T-helper 2 cell treated with Interferon-gamma antibody and Interleukin-4, amounts not matched to agents 100 ng/mL and 5 ng/mL, for 36 hours (primary cell): ENCODE measurements around the gene RARS2. TPM values are rescaled to one million over a fixed set of nuclear protein-coding genes. Genes with fewer than 3 reads are reported as not detected.
"Not testable (repeated sequence)": the region's sequence is repeated elsewhere in the genome, so short reads cannot be mapped to it uniquely, and the experiment has no call there.

Experiments
- intact Hi-C: fragments of 100-400 bp; cut with micrococcal nuclease; formaldehyde crosslinking; loops from one replicate; pipeline ENCODE4 v1.15.1; 2023
- total RNA-seq: library from RNA; stranded (reverse); gene quantifications from 2 replicates; pipeline ENCODE4 v1.2.3, GENCODE V29; 2022

RARS2 gene
- total RNA-seq, 1 donor from 2014 or later, result 24.6 TPM

DNA sequence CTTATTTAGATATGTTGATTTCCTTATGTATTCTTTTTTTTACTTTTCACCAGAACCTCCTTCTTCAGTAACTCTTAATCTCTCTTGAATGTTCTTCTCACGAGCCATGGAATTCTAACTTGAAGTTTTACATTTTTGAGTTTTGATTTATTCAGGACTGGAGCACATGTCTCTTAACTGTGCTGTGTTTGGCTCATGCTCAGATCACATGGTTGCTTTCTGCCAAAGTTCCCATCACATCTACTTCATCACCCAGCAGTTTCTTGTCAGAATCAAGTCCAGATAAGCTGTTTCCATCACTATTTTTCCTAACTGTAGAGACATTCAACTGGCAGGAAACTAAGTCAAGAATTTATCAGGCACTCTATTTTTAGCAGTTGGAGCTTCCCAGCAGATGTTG, 85.3 kb downstream of the RARS2 start:
- intact Hi-C loops, result no loop called here

GRCh38 chr6:87501809-87502572, 87.8 kb downstream of the RARS2 start:
- intact Hi-C loops, result no loop called here

DNA sequence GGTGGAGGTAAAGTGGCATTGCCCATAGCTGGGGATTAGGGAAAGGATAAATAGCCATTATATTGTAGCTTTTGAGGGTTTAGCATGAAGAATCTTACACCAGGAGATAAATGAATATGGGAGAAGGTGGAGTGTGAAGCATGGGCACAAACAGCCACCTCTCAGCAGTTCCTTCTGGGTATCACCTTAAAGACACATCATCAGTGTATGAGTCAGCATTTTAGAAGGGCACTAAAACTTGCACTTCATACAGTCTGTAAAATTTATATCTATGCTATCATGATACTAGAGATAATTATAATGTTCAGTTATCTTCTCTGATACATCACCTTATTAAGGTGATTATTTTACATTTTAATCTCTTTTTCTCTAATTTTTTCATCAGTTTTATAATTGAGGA, 91.7 kb downstream of the RARS2 start:
- intact Hi-C loops, result no loop called here

- intact Hi-C loops, result no loop called here
Measured at GRCh38 chr6:87494761-87495422, 94.9 kb downstream of the RARS2 start.

- intact Hi-C loops, result not testable (repeated sequence)
Measured at GRCh38 chr6:87489326-87489725, 100.5 kb downstream of the RARS2 start.

DNA sequence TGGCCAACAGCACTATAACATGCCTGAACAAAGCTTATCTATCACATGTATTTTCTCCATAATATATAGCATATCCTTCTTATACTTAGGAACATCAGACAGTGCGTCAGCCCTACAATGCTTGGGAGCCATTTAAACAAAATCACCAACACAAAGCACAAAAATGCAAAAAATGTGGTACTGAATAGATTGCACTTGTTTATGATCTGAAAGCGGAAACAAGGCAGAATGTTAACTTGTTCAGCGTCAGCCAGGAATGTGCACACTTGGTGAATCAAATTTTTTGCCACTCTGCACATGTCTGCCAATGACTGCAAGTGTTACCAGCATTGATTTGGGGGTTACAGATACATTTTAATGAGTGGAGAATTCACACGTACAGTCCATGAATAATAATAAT, 102.2 kb downstream of the RARS2 start:
- intact Hi-C loops, result no loop called here

- intact Hi-C loops, result no loop called here
Measured at GRCh38 chr6:87484491-87484890, 105.3 kb downstream of the RARS2 start.

DNA sequence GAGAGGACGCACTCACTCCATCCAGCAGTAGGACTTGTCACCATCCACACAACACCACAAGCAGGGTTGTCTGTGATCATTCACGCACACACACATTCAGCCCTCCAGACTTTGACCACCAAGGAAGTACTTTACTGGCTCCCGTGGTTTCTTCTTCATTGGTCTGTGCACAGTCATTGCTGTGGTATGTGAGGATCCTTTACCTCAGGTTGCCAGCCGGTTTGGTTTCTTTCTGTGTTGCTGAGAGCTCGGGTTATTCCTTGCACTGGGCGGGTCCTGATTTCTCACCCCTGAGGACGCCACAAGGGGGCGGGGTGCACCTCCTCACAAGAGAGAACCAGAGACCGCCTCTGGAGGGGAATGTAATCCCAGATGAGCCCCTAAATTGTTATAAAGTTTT, 105.9 kb downstream of the RARS2 start:
- intact Hi-C loops, result no loop called here

- intact Hi-C loops, result no loop called here
Measured at GRCh38 chr6:87482366-87482765, 107.4 kb downstream of the RARS2 start.

DNA sequence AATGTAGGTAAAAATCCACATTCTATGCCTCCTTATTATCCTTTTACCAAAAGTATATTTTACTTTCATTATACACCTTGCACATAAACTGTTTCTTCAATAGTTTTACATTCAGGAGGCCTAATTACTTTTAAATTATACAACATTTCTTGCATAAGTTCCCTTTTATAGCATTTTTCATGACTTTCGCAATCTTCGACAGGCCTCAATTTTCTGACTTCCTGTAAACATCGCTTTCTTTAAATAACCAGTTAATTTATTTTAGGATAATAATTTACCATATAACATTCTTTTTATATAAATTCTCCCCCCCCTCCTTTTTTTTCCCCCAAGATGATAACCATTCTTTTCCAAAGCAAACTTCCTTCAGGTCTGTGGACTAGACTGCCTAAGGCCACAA, 107.9 kb downstream of the RARS2 start:
- intact Hi-C loops, result no loop called here

DNA sequence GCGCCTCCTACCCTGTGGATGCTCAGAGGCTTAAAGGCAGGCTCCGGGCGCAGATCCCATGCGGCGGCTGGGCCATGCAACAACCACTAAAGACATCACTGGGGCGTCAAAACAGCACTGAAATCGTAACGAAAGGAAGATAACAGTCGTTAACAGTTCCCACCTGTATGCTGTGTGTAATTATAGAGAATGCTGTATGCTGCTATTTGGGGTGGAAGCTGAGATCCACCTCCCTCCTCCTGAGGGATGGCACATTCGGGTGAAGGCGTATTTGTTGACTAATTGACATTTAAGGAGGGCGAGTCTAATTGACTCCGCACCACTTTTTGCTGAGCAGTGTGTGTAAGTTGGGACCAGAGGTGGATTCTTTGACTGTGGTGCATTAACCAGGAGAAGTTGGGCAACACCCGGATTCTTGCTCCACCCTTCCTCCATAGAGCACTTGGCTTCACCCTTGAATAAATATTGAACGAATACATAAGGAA, 116.3 kb downstream of the RARS2 start:
- intact Hi-C loops, result loop anchor here (2.0 to 5.0 kb wide), 4 partner anchors 65 to 1607 kb away; partner anchors contain the start of genes PNRC1 and ZNF292

GRCh38 chr6:87472525-87473418, 117.0 kb downstream of the RARS2 start, which contains the start of gene SLC35A1:
Gene SLC35A1, plus strand, starts transcription at chr6:87472974. Its CDS starts 30 bp downstream, at chr6:87473004.
- intact Hi-C loops, result loop anchor here (1.0 to 5.0 kb wide), 7 partner anchors 64 to 1608 kb away; partner anchors contain the start of genes AKIRIN2, ORC3, PNRC1 and SMIM8

DNA sequence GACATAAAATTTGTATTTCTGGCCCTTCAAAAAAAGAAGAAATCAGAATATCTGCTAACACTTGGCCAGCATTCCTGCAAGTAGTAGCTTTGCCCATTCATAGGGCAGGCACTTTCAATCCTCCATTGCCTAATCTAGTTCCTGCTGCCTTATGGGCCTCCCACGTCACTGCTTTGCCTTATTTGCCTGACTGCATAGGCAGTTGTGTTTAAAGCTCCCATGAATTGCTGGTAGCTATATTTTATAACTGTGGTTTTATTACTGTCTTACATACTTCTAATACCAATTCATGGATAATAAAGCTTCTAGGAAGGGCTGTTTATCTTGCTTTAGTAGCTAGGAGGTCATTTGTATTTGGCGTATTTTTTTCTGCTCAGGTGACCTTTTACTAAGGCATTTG, 124.7 kb downstream of the RARS2 start:
- intact Hi-C loops, result no loop called here

Other genes starting within 250 kb of the RARS2 start
- 1.3 and 2.2 TPM in 2 replicates for gene C6orf163, start 245.2 kb downstream of the RARS2 start, total RNA-seq
- 0.07 TPM in 1 of 2 replicates, not detected in the other for gene CFAP206, start 182.0 kb downstream of the RARS2 start, total RNA-seq
- gene SLC35A1, start 117.0 kb downstream of the RARS2 start, total RNA-seq, result 12.4 and 12.5 TPM in 2 replicates
- 27.4 and 30.1 TPM in 2 replicates for gene ORC3, start 148 bp upstream of the RARS2 start, total RNA-seq
- 33.6 and 37.7 TPM in 2 replicates for gene AKIRIN2, start 112.2 kb upstream of the RARS2 start, total RNA-seq